Osteoblast (primary cell): Measurements from ENCODE around the gene RNF26. TPM values are rescaled to one million over a fixed set of nuclear protein-coding genes. Genes with fewer than 3 reads are reported as not detected.

Source experiments
- DNase-seq: peaks from one replicate; pipeline ENCODE4 v3.0.0; 2011; ENCODE audit warnings: low spot score, mixed read lengths; ENCODE audit not compliant: insufficient read length; ENCODE audit errors: missing footprints
- H2AFZ ChIP-seq: 2 replicates; pipeline ENCODE4 v1.6.0; 2011; ENCODE audit warnings: mild to moderate bottlenecking, low read length
- H3K27ac ChIP-seq: 2 replicates; pipeline ENCODE4 v1.5.1; 2011; ENCODE audit warnings: mild to moderate bottlenecking, low read depth, low read length, moderate library complexity
- H3K27me3 ChIP-seq: 2 replicates; pipeline ENCODE4 v1.6.0; 2012; ENCODE audit warnings: mild to moderate bottlenecking, control low read depth, inconsistent platforms, low read length, moderate library complexity; ENCODE audit not compliant: insufficient read depth
- H3K36me3 ChIP-seq: 2 replicates; pipeline ENCODE4 v1.5.1; 2011; ENCODE audit warnings: mild to moderate bottlenecking, low read length, control low read depth, moderate library complexity; ENCODE audit not compliant: insufficient read depth
- H3K4me1 ChIP-seq: 2 replicates; pipeline ENCODE4 v1.5.1; 2011; ENCODE audit warnings: mild to moderate bottlenecking, low read length, control low read depth, moderate library complexity; ENCODE audit not compliant: insufficient read depth
- H3K4me2 ChIP-seq: 2 replicates; pipeline ENCODE4 v1.6.0; 2011; ENCODE audit warnings: mild to moderate bottlenecking, low read length; ENCODE audit not compliant: insufficient read depth
- H3K4me3 ChIP-seq: fragments of 200-600 bp; sonication (generic); 3 replicates; pipeline ENCODE4 v1.5.1; 2012; ENCODE audit warnings: mild to moderate bottlenecking, low read length, inconsistent platforms; ENCODE audit not compliant: insufficient read depth
- H3K79me2 ChIP-seq: 2 replicates; pipeline ENCODE4 v1.6.0; 2012; ENCODE audit warnings: mild to moderate bottlenecking, low read length, control low read depth, inconsistent platforms; ENCODE audit not compliant: insufficient read depth
- H3K9me3 ChIP-seq: 2 replicates; pipeline ENCODE4 v1.5.1; 2011; ENCODE audit warnings: low read depth, low read length, control low read depth
- H4K20me1 ChIP-seq: 2 replicates; pipeline ENCODE4 v1.6.0; 2012; ENCODE audit warnings: mild to moderate bottlenecking, low read length, control low read depth; ENCODE audit not compliant: insufficient read depth
- CTCF ChIP-seq: IDR thresholded peaks from 2 replicates; pipeline ENCODE4 v1.5.1; 2011; ENCODE audit warnings: mild to moderate bottlenecking, low read depth, low read length, moderate library complexity; ENCODE audit errors: extremely low read depth
- total RNA-seq: library from RNA; depleted of rRNA; stranded (reverse); fragments of >200 nt; gene quantifications from 2 replicates; pipeline ENCODE4 v1.2.3, GENCODE V29; 2012

Gene RNF26
- total RNA-seq, 1 donor, result 4.0 TPM

DNA sequence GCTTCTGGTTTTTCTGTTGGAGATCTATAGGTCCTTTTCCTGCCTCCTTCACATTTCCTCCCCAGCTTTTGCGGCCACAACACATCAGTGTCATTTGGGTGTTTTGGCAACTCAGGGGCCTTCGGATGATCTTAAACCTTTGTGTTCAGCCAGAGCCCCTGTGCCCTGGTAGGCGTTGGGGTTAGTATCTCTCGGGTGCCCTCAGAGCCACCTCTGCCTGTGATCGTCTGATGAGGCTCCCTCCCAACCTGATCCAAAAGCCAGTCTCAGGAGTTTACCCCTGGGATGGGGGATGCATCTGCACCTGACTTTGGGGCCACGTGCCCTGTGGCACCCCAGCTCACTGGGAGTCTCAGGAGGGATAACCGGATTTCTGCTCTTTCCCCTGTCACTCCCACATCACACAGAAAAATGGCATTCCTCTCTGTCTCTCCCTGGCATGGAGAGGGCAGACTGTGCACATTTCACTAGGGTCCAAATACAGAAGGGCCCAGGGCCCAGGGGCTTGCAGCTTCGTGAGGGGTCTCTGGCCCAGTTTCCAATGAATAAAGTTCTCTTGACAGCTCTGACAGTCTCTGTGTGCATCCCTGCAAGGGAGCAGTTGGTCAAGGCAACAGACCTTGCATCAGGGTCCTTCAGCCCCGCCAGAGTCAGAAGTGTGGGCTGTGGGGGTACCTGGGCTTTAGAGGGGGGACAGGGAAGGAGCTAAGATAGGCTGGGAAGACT lies 2.6 kb downstream of the RNF26 start:
- H3K9me3 ChIP-seq, result no peaks in the 10 kb centered on the region
- no peak for TF ChIP-seq CTCF
- peaks cover 12% of the 10 kb centered on the region for H4K20me1 ChIP-seq
- peaks cover 51% of the 10 kb centered on the region for H3K4me1 ChIP-seq
- H3K27me3 ChIP-seq, result peaks cover 6% of the 10 kb centered on the region
- H2AFZ ChIP-seq, result peak overlapping the region; percentile 80
- H3K27ac ChIP-seq, result no peak overlapping the region
- peaks cover 28% of the 10 kb centered on the region for H3K79me2 ChIP-seq
- peak overlapping the region; percentile 82 for H3K4me2 ChIP-seq
- peak overlapping the region; percentile 76 for H3K4me3 ChIP-seq
- peaks cover 6% of the 10 kb centered on the region for H3K36me3 ChIP-seq
- no peak for DNase-seq

GRCh38 chr11:119337581-119338317 lies 3.4 kb downstream of the RNF26 start:
- Histone ChIP-seq H2AFZ (peak overlapping the region; percentile 80), H4K20me1 (peaks cover 12% of the 10 kb centered on the region), H3K27me3 (peaks cover 6% of the 10 kb centered on the region), H3K79me2 (peaks cover 28% of the 10 kb centered on the region), H3K4me2 (peak overlapping the region; percentile 82), H3K9me3 (no peaks in the 10 kb centered on the region), H3K36me3 (peaks cover 6% of the 10 kb centered on the region), H3K4me1 (peaks cover 51% of the 10 kb centered on the region), H3K27ac (peak overlapping the region; percentile 81), H3K4me3 (peak overlapping the region; percentile 76)
- no peak for TF ChIP-seq CTCF
- DNase-seq, result peak; percentile 96

GRCh38 chr11:119338318-119338890 lies 4.1 kb downstream of the RNF26 start:
- peak overlapping the region; percentile 76 for H3K4me3 ChIP-seq
- H4K20me1 ChIP-seq, result peaks cover 12% of the 10 kb centered on the region
- peak; percentile 94 for TF ChIP-seq CTCF
- peaks cover 6% of the 10 kb centered on the region for H3K27me3 ChIP-seq
- no peaks in the 10 kb centered on the region for H3K9me3 ChIP-seq
- peak; percentile 99 for DNase-seq
- H3K4me1 ChIP-seq, result peaks cover 51% of the 10 kb centered on the region
- peaks cover 28% of the 10 kb centered on the region for H3K79me2 ChIP-seq
- peak overlapping the region; percentile 51 for H2AFZ ChIP-seq
- H3K36me3 ChIP-seq, result peaks cover 6% of the 10 kb centered on the region
- peak overlapping the region; percentile 82 for H3K4me2 ChIP-seq
- peak overlapping the region; percentile 81 for H3K27ac ChIP-seq
